Stomach (tissue), 4 donors: Measurements from ENCODE around the gene DOK6.

Experiments
- POLR2A ChIP-seq, 4 donors: fragments of 450-650 bp; IDR thresholded peaks; one replicate each; pipeline ENCODE4 v1.6.1; 2016; ENCODE audit warnings: antibody characterized with exemption in 4 of 4, control low read depth in 2 of 4, mild to moderate bottlenecking in 1 of 4, moderate library complexity in 1 of 4
- POLR2AphosphoS5 ChIP-seq, 3 donors: sonication (generic); formaldehyde crosslinking; IDR thresholded peaks; one replicate each; pipeline ENCODE4 v1.6.1; 2016; ENCODE audit warnings: antibody characterized with exemption in 3 of 3
- TF ChIP-seq, protein P1 (sequence below), 7 experiments: fragments of 450-650 bp in 4 of 7; fragments of 200-600 bp in 3 of 7; sonication (generic) in 3 of 7; IDR thresholded peaks; one replicate each; pipeline ENCODE4 v1.5.1; 2016 to 2019; ENCODE audit warnings: antibody characterized with exemption in 7 of 7, control low read depth in 2 of 7, mild to moderate bottlenecking in 1 of 7

DNA sequence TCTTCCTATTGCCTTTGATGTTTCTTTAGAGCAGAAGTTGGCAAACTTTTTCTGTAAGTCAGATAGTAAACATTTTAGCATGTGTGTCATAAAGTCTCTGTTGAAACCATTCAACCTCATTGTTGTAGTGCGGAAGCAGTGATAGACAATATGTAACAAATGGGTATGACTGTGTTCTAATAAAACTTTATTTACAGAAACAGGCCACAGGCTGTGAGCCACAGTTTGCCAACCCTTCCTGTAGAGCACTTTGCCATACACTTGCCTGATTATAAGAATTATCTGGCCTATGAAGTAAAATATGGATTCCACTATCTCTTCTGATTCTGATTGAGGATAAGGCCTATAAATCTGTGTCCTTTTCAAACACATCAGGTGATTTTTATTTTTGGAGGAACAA lies 237.4 kb downstream of the DOK6 start:
- TF ChIP-seq, protein P1, sequence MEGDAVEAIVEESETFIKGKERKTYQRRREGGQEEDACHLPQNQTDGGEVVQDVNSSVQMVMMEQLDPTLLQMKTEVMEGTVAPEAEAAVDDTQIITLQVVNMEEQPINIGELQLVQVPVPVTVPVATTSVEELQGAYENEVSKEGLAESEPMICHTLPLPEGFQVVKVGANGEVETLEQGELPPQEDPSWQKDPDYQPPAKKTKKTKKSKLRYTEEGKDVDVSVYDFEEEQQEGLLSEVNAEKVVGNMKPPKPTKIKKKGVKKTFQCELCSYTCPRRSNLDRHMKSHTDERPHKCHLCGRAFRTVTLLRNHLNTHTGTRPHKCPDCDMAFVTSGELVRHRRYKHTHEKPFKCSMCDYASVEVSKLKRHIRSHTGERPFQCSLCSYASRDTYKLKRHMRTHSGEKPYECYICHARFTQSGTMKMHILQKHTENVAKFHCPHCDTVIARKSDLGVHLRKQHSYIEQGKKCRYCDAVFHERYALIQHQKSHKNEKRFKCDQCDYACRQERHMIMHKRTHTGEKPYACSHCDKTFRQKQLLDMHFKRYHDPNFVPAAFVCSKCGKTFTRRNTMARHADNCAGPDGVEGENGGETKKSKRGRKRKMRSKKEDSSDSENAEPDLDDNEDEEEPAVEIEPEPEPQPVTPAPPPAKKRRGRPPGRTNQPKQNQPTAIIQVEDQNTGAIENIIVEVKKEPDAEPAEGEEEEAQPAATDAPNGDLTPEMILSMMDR (IDR thresholded peaks at IDR 0.05), result no peak
- TF ChIP-seq POLR2A (IDR thresholded peaks at IDR 0.05) (no peak), POLR2AphosphoS5 (IDR thresholded peaks at IDR 0.05) (no peak)
